Body of pancreas (tissue), 4 donors: ENCODE results near the gene PDK4.

Experiments used
- POLR2A ChIP-seq, 3 donors: fragments of 450-650 bp; IDR thresholded peaks; one replicate each; pipeline ENCODE4 v1.6.1; 2016; ENCODE audit warnings: antibody characterized with exemption in 3 of 3, mild to moderate bottlenecking in 2 of 3
- TF ChIP-seq, protein P1 (sequence below), 7 experiments: fragments of 450-650 bp in 4 of 7; fragments of 200-600 bp in 3 of 7; sonication (generic) in 3 of 7; IDR thresholded peaks; one replicate each; pipeline ENCODE4 v1.5.1; 2016 to 2019; ENCODE audit warnings: antibody characterized with exemption in 7 of 7

- TF ChIP-seq, protein P1, sequence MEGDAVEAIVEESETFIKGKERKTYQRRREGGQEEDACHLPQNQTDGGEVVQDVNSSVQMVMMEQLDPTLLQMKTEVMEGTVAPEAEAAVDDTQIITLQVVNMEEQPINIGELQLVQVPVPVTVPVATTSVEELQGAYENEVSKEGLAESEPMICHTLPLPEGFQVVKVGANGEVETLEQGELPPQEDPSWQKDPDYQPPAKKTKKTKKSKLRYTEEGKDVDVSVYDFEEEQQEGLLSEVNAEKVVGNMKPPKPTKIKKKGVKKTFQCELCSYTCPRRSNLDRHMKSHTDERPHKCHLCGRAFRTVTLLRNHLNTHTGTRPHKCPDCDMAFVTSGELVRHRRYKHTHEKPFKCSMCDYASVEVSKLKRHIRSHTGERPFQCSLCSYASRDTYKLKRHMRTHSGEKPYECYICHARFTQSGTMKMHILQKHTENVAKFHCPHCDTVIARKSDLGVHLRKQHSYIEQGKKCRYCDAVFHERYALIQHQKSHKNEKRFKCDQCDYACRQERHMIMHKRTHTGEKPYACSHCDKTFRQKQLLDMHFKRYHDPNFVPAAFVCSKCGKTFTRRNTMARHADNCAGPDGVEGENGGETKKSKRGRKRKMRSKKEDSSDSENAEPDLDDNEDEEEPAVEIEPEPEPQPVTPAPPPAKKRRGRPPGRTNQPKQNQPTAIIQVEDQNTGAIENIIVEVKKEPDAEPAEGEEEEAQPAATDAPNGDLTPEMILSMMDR (IDR thresholded peaks at IDR 0.05): no peak
- no peak for TF ChIP-seq POLR2A (IDR thresholded peaks at IDR 0.05)
Measured at GRCh38 chr7:95579318-95579717, 17.0 kb downstream of the PDK4 start.
